HEK293 (cell line): Measurements from ENCODE around the gene LRRC27.

Source experiments
- CTCF ChIA-PET: fragments of 350-600 bp; formaldehyde crosslinking; extraction: SDS; loops from one replicate; lab custom pipeline; 2021; ENCODE audit warnings: antibody characterized with exemption; lab: Yijun Ruan, JAX
- POLR2A ChIA-PET: fragments of 300-600 bp; formaldehyde crosslinking; extraction: SDS; loops from one replicate; lab custom pipeline; 2020; ENCODE audit warnings: antibody characterized with exemption, inconsistent platforms; lab: Yijun Ruan, JAX
- H3K27ac ChIP-seq: fragments of 200-500 bp; sonication (Bioruptor generic); 2 replicates; pipeline ENCODE4 v1.5.1; 2014; ENCODE audit warnings: low read depth, low read length, control low read depth, inconsistent platforms; ENCODE audit errors: extremely low read depth
- H3K36me3 ChIP-seq, 2 experiments: fragments of 200-500 bp in 1 of 2; sonication (Bioruptor generic) in 1 of 2; 1 replicate in 1 of 2; 2 replicates in 1 of 2; pipeline ENCODE4 v1.5.1; 2014 to 2017; ENCODE audit warnings: inconsistent platforms in 2 of 2, low read length in 2 of 2; ENCODE audit not compliant: control insufficient read depth in 2 of 2, insufficient read depth in 1 of 2
- H3K4me1 ChIP-seq: fragments of 200-500 bp; sonication (Bioruptor generic); 2 replicates; pipeline ENCODE4 v1.5.1; 2014; ENCODE audit warnings: mild to moderate bottlenecking, low read length, inconsistent platforms; ENCODE audit not compliant: control insufficient read depth, insufficient read depth
- H3K4me3 ChIP-seq: 2 replicates; pipeline ENCODE4 v1.5.1; 2011; ENCODE audit warnings: low read depth, mild to moderate bottlenecking, control low read depth, low read length, moderate library complexity
- H3K9me3 ChIP-seq: fragments of 200-500 bp; sonication (Bioruptor generic); 2 replicates; pipeline ENCODE4 v1.5.1; 2014; ENCODE audit warnings: low read depth, low read length, inconsistent platforms; ENCODE audit not compliant: control insufficient read depth, insufficient read depth
- FEZF1 ChIP-seq: fragments of 450-650 bp; formaldehyde crosslinking; IDR thresholded peaks from 2 replicates; pipeline ENCODE4 v1.5.1; 2016; ENCODE audit warnings: missing biosample characterization, missing genetic modification characterization
- KLF16 ChIP-seq: fragments of 450-650 bp; formaldehyde crosslinking; IDR thresholded peaks from 2 replicates; pipeline ENCODE4 v1.5.1; 2017; ENCODE audit warnings: missing biosample characterization, missing genetic modification characterization
- PRDM4 ChIP-seq: fragments of 450-650 bp; formaldehyde crosslinking; IDR thresholded peaks from 2 replicates; pipeline ENCODE4 v1.5.1; 2017; ENCODE audit warnings: missing biosample characterization, missing genetic modification characterization
- SALL2 ChIP-seq: fragments of 450-650 bp; formaldehyde crosslinking; IDR thresholded peaks from 2 replicates; pipeline ENCODE4 v1.5.0; 2017; ENCODE audit warnings: missing biosample characterization, mild to moderate bottlenecking, missing genetic modification characterization, borderline replicate concordance
- ZEB2 ChIP-seq: fragments of 450-650 bp; formaldehyde crosslinking; IDR thresholded peaks from 2 replicates; pipeline ENCODE4 v1.5.1; 2016; ENCODE audit warnings: missing biosample characterization, missing genetic modification characterization
- ZNF132 ChIP-seq: fragments of 450-650 bp; formaldehyde crosslinking; IDR thresholded peaks from 2 replicates; pipeline ENCODE4 v1.5.1; 2017; ENCODE audit warnings: missing biosample characterization, missing genetic modification characterization, borderline replicate concordance
- ZNF169 ChIP-seq: fragments of 450-650 bp; formaldehyde crosslinking; IDR thresholded peaks from 2 replicates; pipeline ENCODE4 v1.5.1; 2016; ENCODE audit warnings: missing biosample characterization, missing genetic modification characterization
- ZNF211 ChIP-seq: fragments of 450-650 bp; formaldehyde crosslinking; IDR thresholded peaks from 2 replicates; pipeline ENCODE4 v1.5.1; 2016; ENCODE audit warnings: low read depth, missing biosample characterization, missing genetic modification characterization
- ZNF223 ChIP-seq: fragments of 450-650 bp; formaldehyde crosslinking; IDR thresholded peaks from 2 replicates; pipeline ENCODE4 v1.5.1; 2016; ENCODE audit warnings: missing biosample characterization, missing genetic modification characterization
- ZNF23 ChIP-seq: fragments of 450-650 bp; formaldehyde crosslinking; IDR thresholded peaks from 2 replicates; pipeline ENCODE4 v1.5.1; 2016; ENCODE audit warnings: missing biosample characterization, missing genetic modification characterization, borderline replicate concordance
- ZNF248 ChIP-seq: fragments of 450-650 bp; formaldehyde crosslinking; IDR thresholded peaks from 2 replicates; pipeline ENCODE4 v1.5.1; 2017; ENCODE audit warnings: missing biosample characterization, missing genetic modification characterization
- ZNF266 ChIP-seq: fragments of 450-650 bp; formaldehyde crosslinking; IDR thresholded peaks from 2 replicates; pipeline ENCODE4 v1.5.1; 2016; ENCODE audit warnings: missing biosample characterization, missing genetic modification characterization, low read depth
- ZNF292 ChIP-seq: fragments of 450-650 bp; formaldehyde crosslinking; IDR thresholded peaks from 2 replicates; pipeline ENCODE4 v1.5.1; 2016; ENCODE audit warnings: low read depth, missing biosample characterization, missing genetic modification characterization, borderline replicate concordance
- ZNF311 ChIP-seq: fragments of 450-650 bp; formaldehyde crosslinking; IDR thresholded peaks from 2 replicates; pipeline ENCODE4 v1.5.1; 2017; ENCODE audit warnings: missing biosample characterization, missing genetic modification characterization, borderline replicate concordance
- ZNF335 ChIP-seq: fragments of 450-650 bp; formaldehyde crosslinking; conservative IDR thresholded peaks from 2 replicates; pipeline ENCODE4 v1.5.1; 2016; ENCODE audit warnings: missing biosample characterization, missing genetic modification characterization
- ZNF350 ChIP-seq: fragments of 450-650 bp; formaldehyde crosslinking; IDR thresholded peaks from 2 replicates; pipeline ENCODE4 v1.5.0; 2017; ENCODE audit warnings: missing biosample characterization, mild to moderate bottlenecking, missing genetic modification characterization
- ZNF416 ChIP-seq: fragments of 450-650 bp; formaldehyde crosslinking; IDR thresholded peaks from 2 replicates; pipeline ENCODE4 v1.5.1; 2016; ENCODE audit warnings: missing biosample characterization, missing genetic modification characterization
- ZNF548 ChIP-seq: fragments of 450-650 bp; formaldehyde crosslinking; IDR thresholded peaks from 2 replicates; pipeline ENCODE4 v1.5.1; 2016; ENCODE audit warnings: missing biosample characterization, missing genetic modification characterization
- ZNF549 ChIP-seq: fragments of 450-650 bp; IDR thresholded peaks from 2 replicates; pipeline ENCODE4 v1.5.1; 2018; ENCODE audit warnings: missing biosample characterization, missing genetic modification characterization, mild to moderate bottlenecking, inconsistent platforms, moderate library complexity
- ZNF610 ChIP-seq: fragments of 450-650 bp; formaldehyde crosslinking; IDR thresholded peaks from 2 replicates; pipeline ENCODE4 v1.5.1; 2016; ENCODE audit warnings: missing biosample characterization, missing genetic modification characterization, borderline replicate concordance
- ZNF623 ChIP-seq: fragments of 450-650 bp; formaldehyde crosslinking; IDR thresholded peaks from 2 replicates; pipeline ENCODE4 v1.5.1; 2016; ENCODE audit warnings: missing biosample characterization, missing genetic modification characterization
- ZNF624 ChIP-seq: fragments of 450-650 bp; formaldehyde crosslinking; IDR thresholded peaks from 2 replicates; pipeline ENCODE4 v1.5.1; 2017; ENCODE audit warnings: missing biosample characterization, missing genetic modification characterization
- ZNF645 ChIP-seq: fragments of 450-650 bp; formaldehyde crosslinking; IDR thresholded peaks from 2 replicates; pipeline ENCODE4; 2016; ENCODE audit warnings: missing biosample characterization, missing genetic modification characterization
- ZNF664 ChIP-seq: fragments of 450-650 bp; formaldehyde crosslinking; IDR thresholded peaks from 2 replicates; pipeline ENCODE4 v1.5.1; 2016; ENCODE audit warnings: missing biosample characterization, missing genetic modification characterization
- ZNF670 ChIP-seq: fragments of 450-650 bp; formaldehyde crosslinking; IDR thresholded peaks from 2 replicates; pipeline ENCODE4 v1.5.1; 2016; ENCODE audit warnings: missing biosample characterization, missing genetic modification characterization, low read depth
- ZNF792 ChIP-seq: fragments of 450-650 bp; formaldehyde crosslinking; IDR thresholded peaks from 2 replicates; pipeline ENCODE4 v1.5.1; 2016; ENCODE audit warnings: missing biosample characterization, missing genetic modification characterization
- ZNF837 ChIP-seq: fragments of 450-650 bp; formaldehyde crosslinking; IDR thresholded peaks from 2 replicates; pipeline ENCODE4 v1.5.1; 2016; ENCODE audit warnings: missing biosample characterization, missing genetic modification characterization
- ZSCAN18 ChIP-seq: fragments of 450-650 bp; formaldehyde crosslinking; IDR thresholded peaks from 2 replicates; pipeline ENCODE4 v1.5.1; 2016; ENCODE audit warnings: missing biosample characterization, missing genetic modification characterization
- ZSCAN23 ChIP-seq: fragments of 450-650 bp; formaldehyde crosslinking; IDR thresholded peaks from 2 replicates; pipeline ENCODE4 v1.5.1; 2016; ENCODE audit warnings: missing biosample characterization, missing genetic modification characterization
- ZSCAN30 ChIP-seq: fragments of 450-650 bp; IDR thresholded peaks from 2 replicates; pipeline ENCODE4 v1.5.1; 2018; ENCODE audit warnings: missing biosample characterization, mild to moderate bottlenecking, missing genetic modification characterization, moderate library complexity

The LRRC27 gene

GRCh38 chr10:132365102-132365501, 33.1 kb downstream of the LRRC27 start (continued):
- TF ChIP-seq PRDM4 (tag by site-specific recombination) (no peak), ZNF248 (no peak), ZNF132 (tag by site-specific recombination) (no peak), KLF16 (tag by site-specific recombination) (no peak)

GRCh38 chr10:132366006-132366405, 34.0 kb downstream of the LRRC27 start:
- Histone ChIP-seq H3K4me1 (no peaks in the 10 kb centered on the region), H3K27ac (no peak overlapping the region), H3K4me3 (no peak overlapping the region)
- CTCF ChIA-PET, result interaction anchor here (0.6 kb wide), 1 partner anchor 60 kb away, joined by 4 read pairs; no protein-coding TSS in a partner anchor
- TF ChIP-seq ZEB2 (tag by site-specific recombination), result no peak
- no peak for TF ChIP-seq ZNF549 (tag by site-specific recombination)
- TF ChIP-seq ZNF624, result no peak
- TF ChIP-seq ZNF670, result no peak
- no peak for TF ChIP-seq ZNF416 (tag by site-specific recombination)
- TF ChIP-seq ZNF292 (tag by site-specific recombination), result no peak
- TF ChIP-seq ZNF350 (tag by site-specific recombination), result no peak
- TF ChIP-seq ZNF169, result no peak
- TF ChIP-seq ZSCAN23 (tag by site-specific recombination), result no peak
- no peak for TF ChIP-seq ZNF548 (tag by site-specific recombination)
- no peak for TF ChIP-seq ZNF23 (tag by site-specific recombination)
- no peak for TF ChIP-seq ZSCAN30 (tag by site-specific recombination)
- no peak for TF ChIP-seq ZNF792 (tag by site-specific recombination)
- no peak for TF ChIP-seq SALL2 (tag by site-specific recombination)
- no peak for TF ChIP-seq ZNF664 (tag by site-specific recombination)
- no peak for TF ChIP-seq ZNF610
- TF ChIP-seq ZNF645 (tag by site-specific recombination), result no peak
- no peak for TF ChIP-seq ZNF623 (tag by site-specific recombination)
- no peak for TF ChIP-seq ZNF266 (tag by site-specific recombination)
- TF ChIP-seq, all 188 proteins: peak for 0
- POLR2A ChIA-PET, result no interaction called here
- H3K9me3 ChIP-seq, result no peaks in the 10 kb centered on the region
- peaks cover 0 to 8% of the 10 kb centered on the region in 2 experiments; a peak in 1 of 3 replicates for H3K36me3 ChIP-seq

- Histone ChIP-seq H3K36me3 (peaks cover 0 to 8% of the 10 kb centered on the region in 2 experiments; a peak in 1 of 3 replicates), H3K4me3 (no peak overlapping the region), H3K9me3 (no peaks in the 10 kb centered on the region), H3K27ac (no peak overlapping the region), H3K4me1 (no peaks in the 10 kb centered on the region)
- ChIA-PET POLR2A (no interaction called here), CTCF (interaction anchor here (0.6 kb wide), 1 partner anchor 59 kb away, joined by 4 read pairs; no protein-coding TSS in a partner anchor)
- TF ChIP-seq ZNF248 (no peak), ZNF623 (tag by site-specific recombination) (no peak), ZNF211 (tag by site-specific recombination) (no peak), FEZF1 (tag by site-specific recombination) (no peak), ZNF311 (no peak), ZSCAN18 (tag by site-specific recombination) (no peak), ZNF335 (tag by site-specific recombination) (no peak), ZNF223 (tag by site-specific recombination) (no peak), ZNF837 (tag by site-specific recombination) (no peak)
These were observed 34.5 kb downstream of the LRRC27 start for GRCh38 chr10:132366499-132366898.
